Stimulated activated CD4-positive, alpha-beta T cell treated with anti-CD3 and anti-CD28 coated beads, Interleukin-4, amount 100 ng/mL, for 24 hours (primary cell): Measurements from ENCODE around the gene GRK5.
"Not testable (repeated sequence)": the region's sequence is repeated elsewhere in the genome, so short reads cannot be mapped to it uniquely, and the experiment has no call there.

Experiments
- DNase-seq: peaks from one replicate; pipeline ENCODE4 v3.0.0-alpha.2; 2020

Gene GRK5

GRCh38 chr10:119225083-119225658, 17.8 kb downstream of the GRK5 start:
- no peak for DNase-seq

DNA sequence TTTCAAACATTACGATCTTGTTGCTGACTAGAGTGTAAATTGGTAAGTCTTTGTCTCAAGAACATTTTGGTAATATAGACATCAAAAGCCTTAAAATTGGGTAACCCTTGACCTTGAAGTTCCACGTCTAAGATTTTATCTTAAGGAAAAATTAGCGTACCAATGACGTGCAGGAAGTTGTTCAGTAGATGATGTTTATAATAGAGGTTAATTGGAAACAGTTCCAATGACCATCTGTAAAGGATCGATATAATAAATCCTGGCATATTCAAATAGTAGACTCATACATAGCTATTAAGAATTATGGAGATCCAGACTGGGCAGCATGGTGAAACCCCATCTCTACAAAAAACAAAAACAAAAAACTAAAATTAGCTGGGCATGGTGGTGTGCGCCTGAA, 20.5 kb downstream of the GRK5 start:
- DNase-seq = no peak

DNA sequence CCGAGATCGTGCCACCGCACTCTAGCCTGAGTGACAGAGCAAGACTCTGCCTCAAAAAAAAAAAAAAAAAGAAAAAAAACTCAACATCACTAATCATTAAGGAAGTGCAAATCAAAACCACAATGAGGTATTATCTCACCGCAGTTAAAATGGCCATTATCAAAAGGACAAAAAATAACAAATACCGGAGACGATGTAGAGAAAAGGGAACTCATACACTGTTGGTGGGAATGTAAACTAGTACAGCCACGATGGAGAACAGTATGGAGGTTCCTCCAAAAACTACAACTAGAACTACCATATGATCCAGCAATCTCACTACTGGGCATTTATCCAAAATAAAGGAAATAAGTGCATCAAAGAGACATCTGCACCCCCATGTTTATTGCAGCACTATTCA, 24.3 kb downstream of the GRK5 start:
- DNase-seq = no peak

DNA sequence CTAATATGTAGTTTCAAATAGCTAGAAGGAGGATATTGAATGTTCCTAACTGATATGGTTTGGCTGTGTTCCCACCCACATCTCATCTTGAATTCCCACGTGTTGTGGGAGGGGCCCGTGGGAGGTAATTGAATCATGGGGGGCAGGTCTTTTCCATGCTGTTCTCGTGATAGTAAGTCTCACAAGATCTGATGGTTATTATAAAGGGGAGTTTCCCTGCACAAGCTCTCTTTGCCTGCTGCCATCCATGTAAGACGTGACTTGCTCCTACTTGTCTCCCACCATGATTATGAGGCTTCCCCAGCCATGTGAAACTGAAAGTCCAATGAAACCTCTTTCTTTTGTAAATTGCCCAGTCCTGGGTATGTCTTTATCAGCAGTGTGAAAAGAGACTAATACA, 25.1 kb downstream of the GRK5 start:
- DNase-seq = peak; percentile 46

- no peak for DNase-seq
Measured at GRCh38 chr10:119233123-119233820, 25.9 kb downstream of the GRK5 start.

DNA sequence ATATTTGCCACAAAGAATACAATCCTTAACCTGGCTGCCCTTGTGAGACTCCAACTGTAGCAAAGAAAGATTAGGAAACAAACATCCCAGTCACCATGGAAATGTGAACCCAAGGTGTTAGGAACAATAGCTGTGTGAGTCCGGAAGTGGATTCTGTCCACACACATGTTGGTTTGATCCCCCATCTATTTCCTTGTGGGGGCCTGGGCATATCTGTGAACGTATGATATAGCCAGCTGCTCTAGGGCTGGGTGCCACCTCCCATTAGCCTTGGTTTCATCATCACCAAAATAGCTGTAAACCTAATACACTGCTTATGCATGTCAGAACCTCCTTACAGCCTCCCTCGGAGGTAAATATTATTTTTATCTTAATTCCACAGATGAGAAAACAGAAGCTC, 26.4 kb downstream of the GRK5 start:
- DNase-seq = no peak

GRCh38 chr10:119235356-119235755, 28.0 kb downstream of the GRK5 start:
- no peak for DNase-seq

GRCh38 chr10:119237722-119238436, 30.5 kb downstream of the GRK5 start:
- no peak for DNase-seq

- no peak for DNase-seq
Measured at GRCh38 chr10:119238577-119238976, 31.2 kb downstream of the GRK5 start.

GRCh38 chr10:119239015-119239414, 31.6 kb downstream of the GRK5 start:
- DNase-seq = not testable (repeated sequence)

GRCh38 chr10:119239630-119240029, 32.3 kb downstream of the GRK5 start:
- not testable (repeated sequence) for DNase-seq

DNA sequence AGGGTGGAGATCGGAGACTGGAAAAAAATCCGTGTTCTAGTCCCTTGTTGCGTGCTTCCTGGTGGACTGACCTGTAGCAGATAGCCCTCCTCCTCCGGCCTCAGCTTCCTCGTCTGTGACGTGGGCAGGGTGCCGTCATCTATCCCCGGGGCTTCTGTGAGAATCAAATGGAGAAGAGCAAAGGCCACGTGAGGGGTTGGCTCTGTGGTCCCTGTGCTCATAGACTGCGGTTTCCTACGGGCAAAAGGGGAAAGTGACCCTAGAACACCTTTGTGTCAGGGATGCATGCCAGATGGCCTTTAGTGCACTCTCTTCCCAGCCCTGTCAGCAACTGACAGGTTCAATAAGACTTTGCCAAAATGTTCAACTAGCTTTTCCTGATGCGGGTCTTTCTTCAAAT, 33.7 kb downstream of the GRK5 start:
- DNase-seq = no peak

- DNase-seq = no peak
Measured at GRCh38 chr10:119242186-119242585, 34.8 kb downstream of the GRK5 start.

DNA sequence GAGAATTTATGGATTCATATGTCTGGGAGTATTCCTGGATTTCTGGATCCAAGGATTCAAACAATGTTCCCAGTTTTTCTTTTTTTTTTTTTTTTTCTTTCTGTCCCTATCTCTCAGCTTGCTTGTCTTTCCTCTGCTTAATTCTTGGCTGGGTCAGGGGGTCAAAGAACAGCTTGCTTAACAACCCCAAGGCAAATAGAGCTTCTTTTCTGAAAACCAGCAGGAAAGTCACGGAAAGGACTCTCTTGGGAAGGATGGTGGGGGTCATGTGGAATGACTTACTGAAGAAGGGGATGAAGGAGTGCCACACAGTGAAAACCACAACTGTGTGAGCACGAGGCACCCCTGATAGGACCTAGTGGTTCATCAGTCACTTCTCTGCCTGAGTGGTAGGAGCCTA, 36.1 kb downstream of the GRK5 start:
- DNase-seq = no peak

- no peak for DNase-seq
Measured at GRCh38 chr10:119243967-119244366, 36.6 kb downstream of the GRK5 start.

DNA sequence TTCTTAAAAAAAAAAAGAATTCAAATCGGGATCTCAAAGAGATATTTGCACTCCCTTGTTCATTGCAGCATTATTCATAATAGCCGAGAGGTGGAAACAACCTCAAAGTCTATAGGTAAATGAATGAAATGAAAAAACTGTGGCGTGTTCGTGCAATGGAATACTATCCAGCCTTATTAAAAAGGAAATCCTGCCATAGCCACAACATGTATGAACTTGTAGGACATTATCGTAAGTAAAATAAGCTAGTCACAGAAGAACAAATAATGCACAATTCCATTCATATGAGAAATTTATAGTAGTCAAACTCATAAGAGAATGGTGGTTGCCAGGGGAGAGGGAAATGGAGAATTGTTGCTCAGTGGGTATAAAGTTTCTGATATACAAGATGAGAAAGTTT, 37.9 kb downstream of the GRK5 start:
- no peak for DNase-seq

DNA sequence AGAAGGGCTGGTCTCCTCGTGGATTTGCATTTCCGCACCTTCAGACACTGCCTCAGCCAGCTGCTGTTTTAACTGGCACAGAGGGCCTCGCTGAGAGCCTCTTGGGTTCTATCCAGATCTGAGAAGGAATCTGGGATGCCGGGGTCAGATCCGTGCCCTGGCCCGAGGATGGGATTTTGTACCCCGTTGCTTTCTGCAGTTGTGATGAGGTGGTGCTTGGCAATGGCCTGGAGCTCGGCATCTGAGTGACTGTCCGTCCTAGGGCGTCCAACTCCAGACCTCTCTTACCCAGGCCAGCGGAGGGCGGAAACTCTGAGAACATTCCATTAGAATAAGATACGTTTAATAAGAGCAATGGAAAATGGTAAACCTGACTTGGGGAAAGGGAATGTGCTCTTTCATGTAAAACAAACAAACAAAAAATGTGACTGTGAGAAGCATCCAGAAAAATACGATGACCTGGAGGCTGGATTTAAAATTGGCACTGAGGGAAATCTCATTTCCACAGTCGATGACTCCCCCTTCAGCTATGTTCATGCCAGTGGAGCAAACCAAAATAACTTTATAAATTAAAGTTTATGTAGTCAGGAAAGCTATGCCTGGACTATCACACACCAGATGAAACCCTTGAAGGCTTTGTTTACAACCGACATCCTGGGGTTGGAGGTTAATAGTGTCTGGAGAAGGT, 39.6 kb downstream of the GRK5 start:
- DNase-seq = no peak

DNA sequence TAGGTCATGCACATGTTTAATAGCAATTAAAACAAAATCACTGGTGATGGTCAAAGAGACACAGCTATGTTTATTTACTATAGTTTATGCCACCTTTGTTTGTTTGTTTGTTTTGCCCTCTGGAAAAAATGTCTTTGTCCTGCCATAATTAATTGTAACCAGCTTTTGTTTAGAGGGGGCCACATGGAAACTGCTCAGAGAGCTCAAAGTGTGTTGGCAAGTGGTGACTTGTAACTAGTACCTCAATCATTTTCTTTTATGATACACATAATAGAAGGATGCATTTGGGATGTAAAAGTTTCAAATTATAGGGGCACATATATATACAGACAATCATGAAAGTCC, 40.2 kb downstream of the GRK5 start:
- no peak for DNase-seq

GRCh38 chr10:119248184-119248583, 40.8 kb downstream of the GRK5 start:
- no peak for DNase-seq

- DNase-seq = no peak
Measured at GRCh38 chr10:119248681-119249080, 41.3 kb downstream of the GRK5 start.

- no peak for DNase-seq
Measured at GRCh38 chr10:119250641-119251314, 43.4 kb downstream of the GRK5 start.

DNA sequence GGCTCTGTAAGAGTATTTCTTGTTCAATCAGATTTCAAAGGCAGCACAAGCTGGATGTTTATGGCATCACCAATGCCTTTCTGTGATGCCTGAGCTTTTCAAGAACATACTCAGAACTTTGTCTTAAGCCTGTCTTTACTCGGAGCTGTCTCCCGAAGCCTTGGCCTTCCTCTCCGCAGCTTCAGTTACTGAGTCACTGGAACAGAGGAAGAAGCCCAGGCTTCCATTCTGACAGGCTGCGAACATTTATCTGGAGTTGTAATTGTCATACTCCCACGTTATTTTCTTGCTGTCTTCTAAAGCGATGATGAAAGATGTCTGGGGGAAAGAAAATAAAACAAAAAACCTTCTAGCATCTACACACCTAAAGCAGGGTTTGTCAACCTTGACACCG, 43.9 kb downstream of the GRK5 start:
- DNase-seq = no peak

- DNase-seq = no peak
Measured at GRCh38 chr10:119252051-119252465, 44.7 kb downstream of the GRK5 start.
